Central memory CD4-positive, alpha-beta T cell (primary cell): ENCODE measurements around the gene COX14.

ENCODE experiments used
- DNase-seq: peaks from one replicate; pipeline ENCODE4 v3.0.0; 2022

Gene COX14

GRCh38 chr12:50166799-50167048 is 54.7 kb downstream of the COX14 start:
- DNase-seq, result no peak

GRCh38 chr12:50167049-50167828 is 55.2 kb downstream of the COX14 start, which contains the start of gene CERS5:
TSS of gene CERS5 (minus strand) at chr12:50167369. CDS start at chr12:50167297, 72 bp downstream.
- peak; percentile 97 for DNase-seq
